H7 (cell line): ENCODE measurements around the gene PCSK9. TPM values are rescaled to one million over a fixed set of nuclear protein-coding genes. Genes with fewer than 3 reads are reported as not detected.

ENCODE experiments used
- DNase-seq: peaks from one replicate; pipeline ENCODE4 v3.0.0; 2012
- H3K27me3 ChIP-seq: 2 replicates; pipeline ENCODE4 v1.6.0; 2011; ENCODE audit warnings: mild to moderate bottlenecking, low read length; ENCODE audit not compliant: control insufficient read depth, insufficient read depth
- H3K36me3 ChIP-seq: replicated peaks from 2 replicates; pipeline ENCODE4 v1.5.1; 2011; ENCODE audit warnings: low read length; ENCODE audit not compliant: control insufficient read depth, insufficient read depth
- H3K4me3 ChIP-seq: 2 replicates; pipeline ENCODE4 v1.5.1; 2011; ENCODE audit warnings: low read depth, mild to moderate bottlenecking, control low read depth, low read length, moderate library complexity; ENCODE audit not compliant: insufficient read depth
- total RNA-seq: library from RNA; depleted of rRNA; stranded (reverse); fragments of >200 nt; shearing (Covaris generic); gene quantifications from 2 replicates; pipeline ENCODE4 v1.2.3, GENCODE V29; 2014

The PCSK9 gene
- total RNA-seq, 1 experiment from 2014 or later: 103 TPM

DNA sequence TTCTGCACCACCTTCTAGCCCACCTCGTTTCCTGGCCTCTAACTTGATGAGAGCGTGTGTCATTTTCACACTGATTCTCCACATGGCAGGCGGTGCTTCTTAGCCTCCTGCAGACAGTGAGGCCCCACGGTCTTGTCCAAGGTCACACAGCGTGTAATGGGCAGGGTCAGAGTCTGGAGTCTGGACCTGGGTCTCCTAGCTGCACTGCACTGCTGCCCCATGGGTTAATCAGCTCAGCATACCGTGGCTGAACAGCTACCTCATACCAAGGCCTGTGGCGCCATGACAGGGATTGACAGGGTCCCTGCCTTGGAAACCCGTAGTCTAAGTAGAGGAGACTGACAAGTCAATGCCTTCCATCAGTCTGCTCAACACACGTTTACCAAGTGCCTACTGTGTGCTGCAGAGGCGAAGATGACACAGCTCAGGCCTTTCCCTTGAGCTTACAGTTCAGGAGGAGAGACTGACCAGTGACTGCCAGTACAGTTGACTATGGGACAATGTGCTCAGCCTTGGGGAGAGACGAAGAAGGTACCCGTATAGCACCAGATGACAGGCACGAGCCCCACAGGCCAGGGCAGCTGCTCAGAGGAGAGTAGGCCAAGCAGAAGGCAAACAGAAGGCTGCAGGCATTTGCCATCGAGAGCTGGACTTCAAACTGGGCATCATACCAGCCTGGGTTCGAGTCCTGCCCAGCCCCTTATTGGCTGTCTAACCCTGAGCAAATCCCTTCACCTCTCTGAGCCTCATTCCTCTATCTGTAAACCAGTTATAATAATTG, 5.5 kb downstream of the PCSK9 start:
- H3K4me3 ChIP-seq: no peak overlapping the region
- H3K27me3 ChIP-seq: peaks cover 15% of the 10 kb centered on the region
- H3K36me3 ChIP-seq: no peaks in the 10 kb centered on the region; the same call in 1 of the 2 replicates
- DNase-seq: no peak

DNA sequence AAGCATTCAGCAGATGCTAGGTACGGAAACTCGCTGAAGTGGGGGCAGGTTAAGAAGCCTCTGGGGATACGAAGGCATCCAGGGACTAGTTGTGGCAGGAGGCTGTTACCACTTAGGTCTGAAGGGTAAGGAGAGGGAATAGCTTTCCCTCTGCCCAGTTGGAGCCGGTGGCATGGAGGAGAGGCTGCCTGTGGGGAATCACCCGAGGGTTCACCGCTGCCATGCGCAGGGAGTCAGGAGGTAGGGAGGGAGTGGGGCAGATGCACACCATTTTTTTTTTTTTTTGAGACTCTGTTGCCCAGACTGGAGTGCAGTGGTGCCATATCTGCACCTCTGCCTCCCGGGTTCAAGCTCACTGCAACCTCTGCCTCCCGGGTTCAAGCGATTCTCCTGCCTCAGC, 6.1 kb downstream of the PCSK9 start:
- no peak overlapping the region for H3K4me3 ChIP-seq
- DNase-seq: no peak
- H3K27me3 ChIP-seq: peaks cover 9% of the 10 kb centered on the region
- no peaks in the 10 kb centered on the region; the same call in 1 of the 2 replicates for H3K36me3 ChIP-seq

DNA sequence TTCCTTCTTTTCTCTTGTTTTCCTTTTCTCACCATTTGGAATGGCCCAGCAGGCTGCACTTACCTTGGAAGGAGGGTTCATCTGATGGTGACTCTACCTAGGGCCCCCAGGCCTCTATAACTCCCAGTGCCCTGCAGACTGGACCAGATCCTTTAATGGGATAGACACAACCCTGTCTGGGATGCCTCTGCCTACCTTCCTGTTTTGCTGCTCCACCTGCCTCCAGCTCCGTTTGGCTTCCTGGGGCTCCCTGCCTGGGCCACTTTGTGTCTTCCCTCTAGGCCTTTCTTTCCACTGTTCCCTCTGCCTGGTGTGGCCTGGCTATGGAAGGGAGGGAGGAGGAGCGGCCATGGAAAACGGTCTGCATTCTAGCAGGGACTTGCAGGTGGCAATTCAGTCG, 7.5 kb downstream of the PCSK9 start:
- no peak for DNase-seq
- Histone ChIP-seq H3K36me3 (no peaks in the 10 kb centered on the region; the same call in 1 of the 2 replicates), H3K4me3 (no peak overlapping the region), H3K27me3 (no peaks in the 10 kb centered on the region)

DNA sequence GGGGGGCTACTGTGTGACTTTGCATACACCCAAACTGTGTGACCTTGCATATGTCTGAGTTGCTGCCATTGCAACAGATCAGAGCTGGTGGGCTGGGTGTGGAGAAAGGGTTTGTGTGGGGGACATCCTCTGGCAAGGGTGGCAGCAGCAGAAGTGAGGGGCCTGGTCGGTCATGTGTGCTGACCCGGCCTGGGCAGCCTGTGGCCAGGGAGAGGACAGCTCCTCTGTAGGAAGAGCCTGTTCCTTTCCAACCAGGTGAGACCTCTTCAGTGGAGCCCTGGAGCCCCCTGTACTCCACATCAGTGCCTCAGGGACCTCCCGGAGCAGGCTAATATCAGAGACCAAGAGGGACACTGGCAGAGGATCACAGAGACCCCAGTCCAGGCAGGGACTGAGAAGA, 8.3 kb downstream of the PCSK9 start:
- no peak for DNase-seq
- Histone ChIP-seq H3K4me3 (no peak overlapping the region), H3K27me3 (no peaks in the 10 kb centered on the region), H3K36me3 (no peaks in the 10 kb centered on the region; the same call in 1 of the 2 replicates)

DNA sequence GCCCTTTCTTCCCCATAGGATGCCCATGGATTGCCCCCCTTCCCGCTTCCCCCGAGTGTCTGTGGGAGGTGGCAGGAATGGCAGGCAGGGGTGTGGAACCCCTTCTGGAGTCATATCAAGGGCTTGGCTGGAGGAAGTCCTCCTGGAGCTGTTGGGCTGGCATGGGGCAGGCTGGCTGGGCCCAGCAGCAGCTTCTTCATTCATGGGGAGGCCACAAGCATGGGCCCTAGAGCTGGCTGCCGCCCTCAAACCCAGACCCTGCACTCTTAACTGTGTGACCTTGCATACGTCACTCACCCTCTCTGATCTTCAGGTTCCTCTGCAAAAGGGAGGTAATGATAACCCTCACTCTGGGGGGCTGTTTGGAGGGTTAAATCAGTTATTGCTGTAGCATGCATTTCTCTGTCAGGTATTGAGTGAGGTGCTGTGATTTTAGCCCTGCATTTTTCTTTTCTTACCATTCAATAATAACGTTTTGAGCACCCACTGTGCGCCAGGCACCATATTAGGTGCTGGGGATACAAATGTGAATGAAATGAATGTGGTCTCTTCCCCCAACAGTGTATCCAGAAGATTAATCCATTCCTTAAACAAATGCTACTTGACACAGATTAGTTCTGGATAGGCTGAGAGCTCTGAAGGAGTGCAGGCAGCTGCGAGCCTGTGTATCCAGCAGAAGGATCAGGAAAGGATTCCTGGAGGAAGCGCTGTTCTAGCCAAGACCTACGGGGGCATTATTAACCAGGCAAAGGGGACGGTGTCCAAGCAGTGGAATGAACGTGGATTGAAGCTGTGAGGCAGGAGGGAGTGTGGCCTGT, 9.3 kb downstream of the PCSK9 start:
- no peak for DNase-seq
- Histone ChIP-seq H3K36me3 (no peaks in the 10 kb centered on the region; the same call in 1 of the 2 replicates), H3K4me3 (no peak overlapping the region), H3K27me3 (no peaks in the 10 kb centered on the region)

DNA sequence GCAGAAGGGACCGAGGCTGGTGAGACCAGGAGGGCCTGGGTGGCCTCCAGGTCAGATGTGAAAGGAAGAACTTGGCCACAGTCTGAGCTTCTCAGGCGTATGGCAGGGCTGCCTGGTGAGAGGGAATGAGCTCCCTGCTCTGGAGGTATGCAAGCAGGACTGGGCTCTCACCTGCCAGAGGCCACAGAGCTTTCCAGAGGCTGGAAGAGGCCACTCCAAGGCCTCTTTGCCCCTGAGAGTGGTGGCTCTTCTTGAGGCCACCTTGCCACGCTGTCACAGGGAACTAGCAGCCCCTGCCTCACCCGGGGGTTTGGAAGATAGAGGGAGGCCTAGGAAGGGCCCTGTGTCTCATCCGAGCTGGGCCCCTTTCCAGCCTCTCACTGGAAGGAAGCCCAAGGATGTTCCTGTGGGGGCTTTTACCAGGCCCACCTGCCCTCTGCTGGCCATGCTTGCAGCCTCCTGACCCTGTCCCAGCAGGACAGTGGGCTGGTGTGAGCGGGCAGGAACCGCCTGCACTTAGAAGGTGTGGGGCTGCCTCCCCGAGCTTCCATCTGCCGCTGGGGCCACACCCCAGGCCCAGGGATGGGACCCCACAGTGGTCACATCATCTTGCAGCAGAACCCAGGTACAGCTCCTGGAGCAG, 10.0 kb downstream of the PCSK9 start:
- no peaks in the 10 kb centered on the region for H3K27me3 ChIP-seq
- H3K36me3 ChIP-seq: no peaks in the 10 kb centered on the region; the same call in 1 of the 2 replicates
- no peak for DNase-seq
- no peak overlapping the region for H3K4me3 ChIP-seq

DNA sequence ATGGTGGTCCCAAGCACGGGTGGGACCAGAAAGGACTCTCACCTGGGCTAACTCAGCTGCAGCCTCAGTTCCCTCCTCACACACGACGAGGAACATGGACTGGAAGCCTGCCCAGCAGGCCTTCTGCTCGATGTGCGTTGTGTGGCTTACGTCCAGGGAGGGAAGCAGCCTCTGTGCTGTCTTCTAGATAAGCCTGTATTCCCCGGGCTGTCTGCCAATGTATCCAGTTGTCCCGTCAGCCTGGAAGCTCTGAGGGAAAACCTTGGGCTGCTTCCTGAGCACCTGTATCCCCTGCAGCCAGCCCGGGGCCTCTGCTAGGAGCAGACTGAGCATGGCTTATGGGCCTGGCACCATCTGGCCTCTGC, 10.5 kb downstream of the PCSK9 start:
- no peaks in the 10 kb centered on the region for H3K36me3 ChIP-seq
- no peaks in the 10 kb centered on the region for H3K27me3 ChIP-seq
- no peak overlapping the region for H3K4me3 ChIP-seq
- DNase-seq: no peak

DNA sequence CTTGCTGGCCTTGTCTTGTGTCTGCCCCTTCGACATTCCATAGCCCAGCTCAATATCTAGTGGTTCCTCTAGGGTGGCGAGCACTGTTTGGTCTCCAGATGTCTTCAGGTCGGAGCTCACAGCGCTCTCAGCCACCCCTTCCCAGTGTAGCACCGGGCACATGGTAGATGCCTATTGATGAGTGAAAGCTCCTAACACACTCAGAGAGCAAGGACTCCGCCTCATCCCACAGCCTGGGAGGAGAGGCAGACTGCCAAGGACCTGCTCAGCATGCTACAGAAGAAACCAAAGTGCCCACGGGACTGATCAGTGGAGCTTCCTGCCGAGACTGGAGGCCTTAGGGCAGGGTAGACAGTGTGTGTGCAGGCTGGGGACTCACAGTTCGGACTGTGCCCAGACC, 10.9 kb downstream of the PCSK9 start:
- Histone ChIP-seq H3K4me3 (no peak overlapping the region), H3K36me3 (no peaks in the 10 kb centered on the region), H3K27me3 (no peaks in the 10 kb centered on the region)
- no peak for DNase-seq

DNA sequence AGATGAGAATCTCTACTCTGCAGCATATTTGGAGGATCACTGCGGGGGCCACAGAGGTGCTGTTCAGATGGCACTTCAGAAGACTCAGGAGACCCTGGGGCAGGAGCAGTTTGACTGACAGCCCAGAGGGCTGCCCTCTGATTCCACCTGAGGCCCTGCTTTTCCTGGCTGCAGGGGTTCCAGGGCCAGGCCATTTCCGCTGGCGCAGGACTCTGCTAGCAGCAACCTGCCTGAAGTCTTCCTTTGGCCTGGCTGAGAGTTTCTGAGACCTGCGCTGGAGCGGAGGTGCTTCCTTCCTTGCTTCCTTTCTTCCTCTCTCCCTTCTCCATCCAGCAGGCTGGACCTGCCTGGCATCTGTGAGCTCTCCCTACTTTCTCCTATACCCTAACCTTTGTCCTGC, 11.8 kb downstream of the PCSK9 start:
- no peaks in the 10 kb centered on the region for H3K36me3 ChIP-seq
- peak; percentile 29 for DNase-seq
- H3K4me3 ChIP-seq: no peak overlapping the region
- H3K27me3 ChIP-seq: no peaks in the 10 kb centered on the region

DNA sequence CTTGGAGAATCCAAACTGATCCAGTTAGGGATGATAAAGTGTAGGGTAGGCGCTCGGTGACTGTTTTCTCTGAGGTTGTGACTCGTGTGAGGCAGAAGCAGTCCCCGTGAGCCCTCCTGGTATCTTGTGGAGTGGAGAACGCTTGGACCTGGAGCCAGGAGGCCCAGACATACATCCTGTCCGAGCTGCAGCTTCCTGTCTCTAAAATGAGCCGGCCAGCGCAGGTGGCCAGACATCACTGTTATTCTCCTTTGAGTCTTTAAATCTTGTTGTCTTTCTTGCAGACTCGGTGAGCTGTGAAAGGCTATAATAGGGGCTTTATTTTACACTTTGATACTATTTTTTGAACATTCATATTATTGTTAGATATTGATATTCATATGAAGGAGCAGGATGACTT, 12.3 kb downstream of the PCSK9 start:
- Histone ChIP-seq H3K4me3 (no peak overlapping the region), H3K27me3 (no peaks in the 10 kb centered on the region), H3K36me3 (no peaks in the 10 kb centered on the region)
- DNase-seq: peak; percentile 26

DNA sequence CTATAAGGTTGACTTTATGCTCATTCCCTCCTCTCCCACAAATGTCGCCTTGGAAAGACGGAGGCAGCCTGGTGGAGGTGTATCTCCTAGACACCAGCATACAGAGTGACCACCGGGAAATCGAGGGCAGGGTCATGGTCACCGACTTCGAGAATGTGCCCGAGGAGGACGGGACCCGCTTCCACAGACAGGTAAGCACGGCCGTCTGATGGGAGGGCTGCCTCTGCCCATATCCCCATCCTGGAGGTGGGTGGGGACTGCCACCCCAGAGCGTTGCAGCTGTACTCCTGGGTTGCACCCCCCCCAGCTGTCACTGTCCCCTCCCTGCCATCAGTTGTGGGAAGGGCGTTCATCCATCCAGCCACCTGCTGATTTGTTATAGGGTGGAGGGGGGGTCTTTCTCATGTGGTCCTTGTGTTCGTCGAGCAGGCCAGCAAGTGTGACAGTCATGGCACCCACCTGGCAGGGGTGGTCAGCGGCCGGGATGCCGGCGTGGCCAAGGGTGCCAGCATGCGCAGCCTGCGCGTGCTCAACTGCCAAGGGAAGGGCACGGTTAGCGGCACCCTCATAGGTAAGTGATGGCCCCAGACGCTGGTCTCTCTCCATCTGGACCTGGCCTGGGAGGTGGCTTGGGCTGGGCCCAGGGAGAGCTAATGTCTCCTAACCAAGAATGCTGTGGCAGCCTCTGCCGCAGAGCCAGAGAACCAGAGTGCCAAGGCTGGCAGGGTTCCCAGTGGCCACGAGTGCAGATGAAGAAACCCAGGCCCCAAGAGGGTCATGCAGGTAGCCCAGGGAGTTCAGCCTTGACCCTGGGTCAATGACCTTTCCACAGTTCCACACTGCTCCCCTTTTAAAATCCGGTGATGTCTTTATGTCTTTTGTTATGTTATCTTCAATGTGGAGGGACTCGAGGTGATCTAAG, 13.1 kb downstream of the PCSK9 start:
- peak; percentile 30 for DNase-seq
- Histone ChIP-seq H3K36me3 (no peaks in the 10 kb centered on the region), H3K27me3 (no peaks in the 10 kb centered on the region), H3K4me3 (no peak overlapping the region)

DNA sequence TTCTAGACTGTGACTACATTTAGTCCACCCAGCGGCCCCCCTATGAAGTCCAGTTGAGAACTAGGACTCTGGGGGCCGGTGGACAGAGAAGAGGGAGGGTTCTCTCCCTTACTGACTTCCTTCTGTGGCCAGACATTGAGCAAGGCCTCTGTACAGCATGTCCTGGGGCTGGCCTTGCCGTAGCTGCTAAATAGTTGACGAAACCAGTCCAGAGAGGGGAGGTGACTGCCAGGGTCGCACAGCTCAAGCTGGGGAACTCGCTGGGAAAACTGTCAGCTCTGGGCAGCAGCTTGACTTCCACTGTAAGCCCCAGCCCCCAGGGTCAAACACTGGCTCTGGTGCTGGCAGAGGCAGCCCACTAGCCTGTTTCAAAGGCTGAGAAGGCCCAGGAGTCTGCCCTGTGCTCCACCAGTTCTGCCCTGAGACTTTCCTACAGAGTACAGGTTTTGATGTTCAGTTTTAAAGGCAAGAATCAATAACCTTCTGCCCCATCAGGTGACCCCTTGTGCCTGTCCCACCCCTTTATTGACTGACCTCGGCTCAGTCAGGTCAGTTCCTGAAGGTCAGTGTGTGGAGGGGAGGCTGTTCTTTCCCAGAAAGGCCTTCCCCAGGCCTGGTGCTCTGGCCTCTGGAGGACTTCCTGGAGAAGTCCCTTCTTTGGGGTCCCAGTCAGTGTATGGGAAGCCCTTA, 14.1 kb downstream of the PCSK9 start:
- no peaks in the 10 kb centered on the region for H3K27me3 ChIP-seq
- no peak overlapping the region for H3K4me3 ChIP-seq
- DNase-seq: peak; percentile 13
- no peaks in the 10 kb centered on the region; the same call in 1 of the 2 replicates for H3K36me3 ChIP-seq

DNA sequence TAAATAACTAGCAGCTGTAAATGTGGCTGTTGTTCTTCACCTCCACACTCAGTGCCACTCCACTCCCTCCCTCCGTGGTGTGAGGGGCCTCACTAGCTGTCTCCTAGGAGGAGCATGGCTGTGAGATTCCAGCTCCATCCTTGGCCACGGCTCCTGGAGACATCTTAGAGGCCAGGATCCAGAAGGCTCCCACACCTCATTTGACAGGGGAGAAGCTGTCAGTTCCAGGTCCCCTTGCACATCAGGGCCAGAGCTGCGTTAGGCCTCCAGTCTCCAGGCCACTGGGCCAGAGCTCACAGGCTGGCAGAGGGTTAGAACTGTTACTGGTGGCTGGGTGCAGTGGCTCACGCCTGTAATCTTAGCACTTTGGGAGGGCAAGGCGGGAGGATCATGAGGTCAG, 15.0 kb downstream of the PCSK9 start:
- DNase-seq: peak; percentile 23
- Histone ChIP-seq H3K36me3 (no peaks in the 10 kb centered on the region; the same call in 1 of the 2 replicates), H3K27me3 (no peaks in the 10 kb centered on the region), H3K4me3 (no peak overlapping the region)
